ENCODE measurements around the gene TSPOAP1. TPM values are rescaled to one million over a fixed set of nuclear protein-coding genes. Genes with fewer than 3 reads are reported as not detected.

The TSPOAP1 gene
- 21.0 TPM for total RNA-seq
- long read RNA-seq, full-length matches to known transcripts = 7 of 24 reads
- long read RNA-seq, partial matches to known transcripts = 7 of 24 reads
- long read RNA-seq, other reads (novel, unspliced or antisense) = 10 of 24 reads

- peak within 1 kb of the TSS; percentile 59 for H3K4me3 ChIP-seq
- DNase-seq = peak; percentile 70
- H3K27me3 ChIP-seq = no peaks in the 10 kb centered on the region
- intact Hi-C loops (cut with DNase I) = no loop called here
- no peaks in the 10 kb centered on the region for H3K36me3 ChIP-seq
- no peaks in the 10 kb centered on the region for H3K9me3 ChIP-seq
- no peak within 1 kb of the TSS for H3K27ac ChIP-seq
- TF ChIP-seq CTCF (IDR thresholded peaks at IDR 0.05) = no peak
- H3K4me1 ChIP-seq = no peaks in the 10 kb centered on the region
- no peak for ATAC-seq
Observed at GRCh38 chr17:58328195-58329034, at the start of gene TSPOAP1. TSS of gene TSPOAP1 (minus strand) at chr17:58328795. CDS start at chr17:58327920, 875 bp downstream.

GRCh38 chr17:58377661-58378060, 49.1 kb upstream of the TSPOAP1 start:
- TF ChIP-seq CTCF (IDR thresholded peaks at IDR 0.05) = no peak

GRCh38 chr17:58377093-58377601, 48.6 kb upstream of the TSPOAP1 start:
- no peak for TF ChIP-seq CTCF (IDR thresholded peaks at IDR 0.05)
- Histone ChIP-seq H3K36me3 (no peaks in the 10 kb centered on the region), H3K27ac (no peak overlapping the region), H3K4me3 (no peak overlapping the region), H3K9me3 (no peaks in the 10 kb centered on the region), H3K27me3 (no peaks in the 10 kb centered on the region), H3K4me1 (peaks cover 35% of the 10 kb centered on the region)
- DNase-seq (no peak), ATAC-seq (peak; percentile 84)
- intact Hi-C loops (cut with DNase I) = no loop called here

More at GRCh38 chr17:58377661-58378060, 49.1 kb upstream of the TSPOAP1 start:
- H3K27ac ChIP-seq = no peak overlapping the region
- H3K27me3 ChIP-seq = no peaks in the 10 kb centered on the region
- no peaks in the 10 kb centered on the region for H3K36me3 ChIP-seq
- H3K4me1 ChIP-seq = peaks cover 40% of the 10 kb centered on the region
- no peak overlapping the region for H3K4me3 ChIP-seq
- ATAC-seq (no peak), DNase-seq (no peak)
- intact Hi-C loops (cut with DNase I) = no loop called here
- no peaks in the 10 kb centered on the region for H3K9me3 ChIP-seq

GRCh38 chr17:58376472-58377000, 47.9 kb upstream of the TSPOAP1 start:
- no peak for DNase-seq
- Histone ChIP-seq H3K27ac (no peak overlapping the region), H3K36me3 (no peaks in the 10 kb centered on the region), H3K27me3 (no peaks in the 10 kb centered on the region), H3K4me3 (no peak overlapping the region), H3K4me1 (peaks cover 29% of the 10 kb centered on the region), H3K9me3 (no peaks in the 10 kb centered on the region)
- ATAC-seq = peak; percentile 67
- no peak for TF ChIP-seq CTCF (IDR thresholded peaks at IDR 0.05)
- intact Hi-C loops (cut with DNase I) = no loop called here

GRCh38 chr17:58375811-58376210, 47.2 kb upstream of the TSPOAP1 start:
- TF ChIP-seq CTCF (IDR thresholded peaks at IDR 0.05) = no peak
- no peak for DNase-seq
- no peak overlapping the region for H3K4me3 ChIP-seq
- peaks cover 25% of the 10 kb centered on the region for H3K4me1 ChIP-seq
- no peaks in the 10 kb centered on the region for H3K27me3 ChIP-seq
- H3K9me3 ChIP-seq = no peaks in the 10 kb centered on the region
- H3K36me3 ChIP-seq = no peaks in the 10 kb centered on the region
- intact Hi-C loops (cut with DNase I) = no loop called here
- no peak for ATAC-seq
- no peak overlapping the region for H3K27ac ChIP-seq
